ENCODE measurements around the gene KCNQ1.
A peak's percentile ranks its signal among the peaks of the same experiment; 100 is the strongest.

Gene KCNQ1

GRCh38 chr11:2460540-2461252 is 15.9 kb downstream of the KCNQ1 start:
- no peak for DNase-seq (ENCODE audit: low read depth in 1 of 2, low spot score in 1 of 2)

- no peak for DNase-seq (ENCODE audit: low read depth in 1 of 2, low spot score in 1 of 2)
Observed at GRCh38 chr11:2461253-2461955, 16.6 kb downstream of the KCNQ1 start.

DNA sequence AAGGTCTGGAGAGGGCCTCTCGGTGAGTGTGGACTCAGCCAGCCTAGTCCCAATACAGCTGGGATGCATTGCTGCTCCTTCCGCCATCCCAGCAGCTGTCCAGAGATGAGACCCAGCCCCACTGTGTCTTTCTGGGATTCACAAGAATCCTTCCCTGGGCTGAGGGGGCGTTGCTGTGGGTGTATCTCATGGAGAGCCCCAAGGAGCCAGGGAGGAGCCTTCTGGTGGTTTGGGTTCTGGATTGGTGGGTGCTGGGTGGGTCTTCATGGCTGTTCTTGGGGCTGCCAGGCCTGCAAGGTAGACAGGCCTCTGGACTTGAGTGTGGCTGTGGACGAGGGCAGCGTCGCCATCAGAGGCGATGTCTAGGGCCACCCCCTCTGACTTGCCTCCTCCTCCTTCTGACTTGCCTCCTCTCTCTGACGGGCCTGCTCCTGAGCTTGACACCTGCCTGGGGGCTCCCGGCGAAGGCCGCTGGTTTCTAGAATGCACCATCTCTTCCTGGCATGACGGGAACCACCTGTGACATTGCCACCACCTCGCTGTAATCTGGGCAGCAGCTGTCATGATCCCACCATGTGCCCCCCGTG is 17.2 kb downstream of the KCNQ1 start:
- DNase-seq (ENCODE audit: low read depth in 1 of 2, low spot score in 1 of 2): no peak

DNA sequence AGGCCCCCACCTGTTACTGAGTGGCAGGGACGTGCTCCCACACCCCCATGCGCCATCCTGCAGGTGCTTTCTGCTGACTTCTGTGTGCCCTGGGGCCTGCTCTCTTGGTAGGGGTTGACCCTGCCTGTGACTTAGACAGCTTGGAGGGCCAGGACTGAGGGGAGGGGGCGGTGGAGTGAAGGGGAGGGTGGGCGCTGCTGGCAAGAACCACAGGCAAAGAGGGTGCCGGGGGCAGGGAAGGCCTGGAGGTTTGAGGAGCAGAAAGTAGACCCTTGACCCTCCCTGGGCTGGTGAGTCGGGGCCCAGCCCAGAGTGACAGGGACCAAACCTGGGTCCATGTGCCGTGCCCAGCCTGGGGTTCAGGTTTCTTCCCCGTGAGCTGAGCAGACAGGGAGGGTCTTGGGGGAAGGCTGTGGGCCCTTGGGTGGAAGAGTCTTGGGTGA is 17.8 kb downstream of the KCNQ1 start:
- no peak for DNase-seq (ENCODE audit: low read depth in 1 of 2, low spot score in 1 of 2)

- no peak for DNase-seq (ENCODE audit: low read depth in 1 of 2, low spot score in 1 of 2)
Observed at GRCh38 chr11:2462986-2463765, 18.4 kb downstream of the KCNQ1 start.

GRCh38 chr11:2463766-2464277 is 19.0 kb downstream of the KCNQ1 start:
- no peak for DNase-seq (ENCODE audit: low read depth in 1 of 2, low spot score in 1 of 2)

DNA sequence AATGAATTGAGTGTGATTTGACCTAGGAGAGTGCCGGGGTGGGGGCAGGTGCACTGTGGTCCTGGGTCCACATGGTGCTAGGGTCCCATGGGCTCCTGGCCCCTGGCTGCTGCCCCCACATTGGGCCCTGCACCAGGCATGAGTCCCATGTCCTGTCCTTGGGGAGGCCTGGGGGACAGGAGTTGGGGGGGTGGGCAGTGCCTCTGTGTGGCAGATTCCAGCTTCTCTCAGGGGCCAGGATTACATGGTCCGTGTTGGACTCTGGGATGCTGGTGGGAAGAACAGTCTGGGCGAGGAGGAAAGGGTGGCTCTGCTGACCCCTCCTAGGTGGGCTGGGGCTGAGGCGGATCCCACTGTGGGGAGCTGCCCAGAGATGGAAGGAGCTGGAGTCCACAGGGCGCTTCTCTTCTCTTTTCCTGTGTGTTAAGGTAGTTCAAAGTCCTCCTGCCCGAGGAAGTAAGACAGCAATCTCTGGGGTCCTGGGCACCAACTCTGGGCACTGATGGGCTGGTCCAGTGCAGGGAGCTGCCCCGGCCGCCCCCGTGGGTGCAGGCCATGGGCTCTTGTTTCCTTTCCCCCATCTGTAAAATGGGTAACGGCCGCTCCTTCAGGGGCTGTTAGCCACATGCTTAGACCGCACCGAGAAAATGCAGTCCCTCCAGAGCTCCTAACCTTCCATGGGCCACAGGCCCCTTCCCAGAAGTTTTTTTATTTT is 19.8 kb downstream of the KCNQ1 start:
- DNase-seq (ENCODE audit: low read depth in 1 of 2, low spot score in 1 of 2): no peak

GRCh38 chr11:2465202-2466068 is 20.6 kb downstream of the KCNQ1 start:
- no peak for DNase-seq (ENCODE audit: low read depth in 1 of 2, low spot score in 1 of 2)

DNA sequence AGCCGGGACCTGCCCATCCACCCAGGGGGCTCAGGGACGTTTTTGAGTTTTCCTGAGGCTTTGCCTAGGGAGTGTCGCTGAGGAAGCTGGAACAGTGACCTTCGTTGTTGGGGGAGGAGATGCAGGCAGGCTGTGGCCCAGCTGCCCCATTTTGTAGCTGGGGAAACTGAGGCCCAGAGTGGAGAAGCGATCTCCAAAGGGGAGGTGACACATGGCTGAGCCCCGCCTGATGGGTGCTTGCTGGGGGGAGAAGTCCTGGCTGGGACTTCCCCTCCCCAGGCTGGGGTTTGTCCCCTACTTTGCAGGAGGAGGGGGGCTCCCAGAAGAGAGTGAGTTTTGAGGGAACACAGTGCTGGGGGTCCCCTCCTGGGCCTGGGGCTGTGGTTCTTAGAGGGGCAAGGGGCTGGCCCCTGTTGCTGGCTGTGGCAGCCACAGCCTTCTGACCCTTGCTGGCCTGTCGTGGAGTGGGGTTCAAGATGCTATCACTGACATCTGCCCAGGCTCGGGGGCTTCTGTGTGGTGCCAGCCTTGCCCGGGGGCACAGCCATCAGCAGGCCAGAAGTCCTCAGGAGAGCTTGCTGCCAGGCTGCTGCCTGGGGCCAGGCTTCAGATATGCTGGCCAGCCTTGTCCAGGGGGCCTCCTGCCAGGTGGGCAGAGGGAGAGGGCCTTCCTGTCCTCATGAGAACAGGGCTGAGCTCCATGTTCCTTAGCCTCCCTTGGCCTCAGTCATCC is 21.4 kb downstream of the KCNQ1 start:
- no peak for DNase-seq (ENCODE audit: low read depth in 1 of 2, low spot score in 1 of 2)

DNA sequence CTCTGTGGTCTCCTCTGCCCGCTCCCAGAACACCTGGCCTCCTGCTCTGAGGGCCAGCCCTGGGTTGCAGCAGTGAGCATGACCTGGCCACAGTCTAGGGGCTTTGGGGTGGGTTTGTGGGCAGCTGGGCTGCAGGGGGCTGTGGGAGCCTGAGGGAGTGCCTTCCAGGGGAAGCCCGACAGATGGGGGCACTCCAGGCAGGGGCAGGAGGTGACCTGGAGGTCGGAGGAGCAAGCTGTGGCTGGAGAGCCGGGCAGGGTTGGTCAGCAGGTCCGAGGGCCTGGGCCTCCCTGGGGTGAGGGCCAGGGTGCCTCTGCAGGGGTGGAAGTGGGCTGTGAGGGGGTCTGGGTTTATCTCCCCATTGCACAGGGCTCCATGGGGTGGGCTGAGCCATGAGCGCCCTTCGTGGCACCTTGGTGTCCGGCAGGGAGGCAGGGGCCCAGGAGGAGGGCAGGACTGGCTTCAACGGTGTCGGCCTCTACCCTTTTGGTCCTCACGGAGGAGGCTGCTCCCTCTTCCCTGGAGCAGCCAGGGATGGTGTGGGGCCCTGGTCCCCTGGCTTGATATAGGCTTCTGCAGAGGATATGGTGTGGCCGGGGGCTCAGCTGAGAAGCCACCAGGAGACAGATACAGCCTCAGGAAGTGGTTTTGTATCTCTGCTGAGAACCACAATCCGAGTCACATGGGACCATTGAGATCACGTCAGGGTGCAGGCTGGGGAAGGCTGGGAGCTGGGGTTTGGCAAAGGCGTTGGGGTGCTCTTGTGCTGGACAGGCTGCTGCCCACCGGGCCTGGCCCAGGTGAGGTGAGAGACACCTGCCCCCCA is 22.3 kb downstream of the KCNQ1 start:
- DNase-seq (ENCODE audit: low read depth in 1 of 2, low spot score in 1 of 2): peak in 1 of 2 donors; percentile 24

DNA sequence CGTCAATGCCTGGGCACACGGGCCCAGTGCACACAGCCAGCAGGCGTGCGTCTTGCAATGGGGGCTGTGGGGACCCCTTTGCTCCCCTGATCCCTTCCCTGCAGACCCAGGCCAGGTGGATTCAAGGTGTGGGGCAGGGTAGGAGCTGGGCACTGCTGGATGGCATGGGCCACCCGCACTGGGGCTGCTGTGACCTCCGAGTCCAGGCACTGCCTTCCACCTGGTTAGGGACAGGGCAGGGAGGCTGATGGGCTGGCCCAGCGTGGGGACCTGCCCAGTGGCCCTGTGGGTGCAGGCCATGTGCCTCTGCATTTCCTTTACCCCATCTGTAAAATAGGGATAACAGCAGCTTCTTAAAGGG is 22.9 kb downstream of the KCNQ1 start:
- no peak for DNase-seq (ENCODE audit: low read depth in 1 of 2, low spot score in 1 of 2)

DNA sequence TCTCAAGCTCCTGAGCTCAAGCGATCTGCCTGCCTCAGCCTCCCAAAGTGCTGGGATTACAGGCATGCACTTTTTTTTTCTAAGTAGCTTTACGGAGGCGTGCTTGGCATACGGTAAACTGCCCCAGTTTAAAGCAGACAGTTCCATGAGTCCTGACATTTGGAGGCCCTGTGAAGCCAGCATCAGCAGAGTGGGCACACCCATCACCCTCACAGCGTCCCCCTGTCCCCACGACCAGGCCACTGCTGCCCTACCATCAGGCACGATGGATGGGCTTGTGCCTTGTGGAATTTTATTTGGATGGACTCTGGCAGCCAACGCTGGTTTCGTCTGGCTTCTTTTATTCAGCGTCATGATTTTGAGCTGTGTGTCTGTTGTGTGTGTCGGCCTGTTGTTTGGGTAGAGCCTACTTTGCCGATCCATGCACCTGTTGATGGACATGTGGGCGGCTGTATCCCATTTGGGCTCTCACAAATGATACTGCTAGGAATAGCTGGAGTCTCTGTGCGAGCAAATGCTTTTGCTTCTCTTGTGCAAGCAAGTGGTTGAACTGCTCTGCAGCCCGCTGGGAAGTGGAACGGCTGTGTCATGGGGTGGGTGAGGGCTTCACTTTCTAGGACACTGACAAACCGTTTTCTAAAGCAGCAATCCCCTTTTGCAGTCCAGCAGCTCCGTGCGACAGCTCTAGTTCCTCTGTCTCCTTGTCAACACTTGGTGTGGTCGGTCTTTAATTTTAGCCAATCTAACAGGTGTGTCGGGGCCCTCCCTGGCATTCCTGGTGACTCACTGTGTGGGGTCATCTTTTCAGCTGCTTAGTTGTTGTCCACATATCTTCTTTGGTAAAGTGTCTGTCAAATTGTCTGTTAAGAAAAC is 23.8 kb downstream of the KCNQ1 start:
- DNase-seq (ENCODE audit: low read depth in 1 of 2, low spot score in 1 of 2): no peak

DNA sequence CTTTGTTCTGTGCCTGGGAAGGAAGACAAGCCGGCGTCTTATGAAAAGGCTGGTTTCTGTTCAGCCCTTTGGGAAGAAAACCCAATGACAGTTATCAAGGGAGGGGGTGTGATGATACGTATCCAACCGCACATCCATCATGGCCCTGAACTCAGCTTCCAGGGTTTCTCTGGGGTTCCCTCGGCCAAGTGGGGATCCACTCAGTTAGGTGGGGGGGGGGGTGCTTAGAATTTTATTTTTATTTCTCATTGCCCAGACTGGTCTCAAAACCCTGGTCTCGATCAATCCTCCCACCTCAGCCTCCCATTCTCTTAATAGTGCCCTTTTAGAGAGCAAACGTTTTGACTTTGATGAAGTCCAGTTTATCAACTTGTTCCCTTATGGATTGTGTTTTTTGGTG is 25.7 kb downstream of the KCNQ1 start:
- no peak for DNase-seq (ENCODE audit: low read depth in 1 of 2, low spot score in 1 of 2)

DNA sequence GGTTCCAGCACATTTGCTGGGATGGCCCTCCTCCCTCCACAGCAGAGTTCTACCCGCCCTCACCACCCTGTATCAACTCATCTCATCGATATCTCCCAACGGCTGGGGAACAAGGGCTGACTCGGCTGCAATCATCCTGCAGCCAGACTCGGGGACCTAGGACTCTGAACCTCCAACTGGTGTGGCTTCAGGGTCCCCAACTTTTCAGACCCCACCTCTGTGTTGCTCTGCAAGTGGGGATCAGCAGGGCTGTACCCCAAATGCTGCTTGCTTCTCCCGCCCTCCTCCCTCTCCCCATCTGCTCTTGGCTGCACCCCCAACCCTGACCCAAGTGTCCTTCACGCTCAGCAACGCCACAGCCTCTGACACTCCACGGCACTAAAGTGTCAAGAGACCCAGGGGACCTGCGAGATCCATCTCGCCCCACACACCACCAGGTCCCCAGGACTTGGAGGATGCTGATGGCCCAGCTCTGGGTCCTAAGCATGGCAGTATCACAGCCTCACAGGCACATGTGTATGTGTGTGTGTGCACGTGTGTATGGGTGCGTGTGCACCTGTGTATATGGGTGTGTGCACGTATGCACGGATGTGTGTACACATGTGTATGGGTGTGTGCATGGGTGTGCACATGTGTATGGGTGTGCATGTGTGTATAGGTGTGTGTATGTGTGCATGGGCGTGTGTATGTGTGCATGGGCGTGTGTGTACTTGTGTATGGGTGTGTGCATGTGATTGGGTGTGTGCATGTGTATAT is 26.4 kb downstream of the KCNQ1 start:
- no peak for DNase-seq (ENCODE audit: low read depth in 1 of 2, low spot score in 1 of 2)

GRCh38 chr11:2471804-2472096 is 26.9 kb downstream of the KCNQ1 start:
- DNase-seq (ENCODE audit: low read depth in 1 of 2, low spot score in 1 of 2): no peak

GRCh38 chr11:2472428-2473186 is 27.8 kb downstream of the KCNQ1 start:
- DNase-seq (ENCODE audit: low read depth in 1 of 2, low spot score in 1 of 2): no peak
